Neuronal stem cell (in vitro differentiated cells): ENCODE results near the gene SCNN1A.

ENCODE experiments used
- DNase-seq: peaks from one replicate; pipeline ENCODE4 v3.0.0-alpha.2; 2013; ENCODE audit warnings: low spot score
- H2AFZ ChIP-seq: one replicate; pipeline ENCODE4 v1.6.1; 2013; ENCODE audit warnings: mild to moderate bottlenecking, low read length, inconsistent platforms
- H2AK5ac ChIP-seq: 2 replicates; pipeline ENCODE4 v1.6.1; 2013; ENCODE audit warnings: low read depth, mild to moderate bottlenecking, inconsistent platforms, low read length, moderate library complexity, mixed read lengths
- H2BK120ac ChIP-seq: 2 replicates; pipeline ENCODE4 v1.6.1; 2013; ENCODE audit warnings: low read depth, mild to moderate bottlenecking, inconsistent platforms, low read length, moderate library complexity, mixed read lengths
- H2BK12ac ChIP-seq: one replicate; pipeline ENCODE4 v1.6.1; 2013; ENCODE audit warnings: low read length, inconsistent platforms
- H2BK15ac ChIP-seq: 2 replicates; pipeline ENCODE4 v1.6.1; 2013; ENCODE audit warnings: mild to moderate bottlenecking, low read length, inconsistent platforms, mixed read lengths
- H2BK5ac ChIP-seq: one replicate; pipeline ENCODE4 v1.6.1; 2013; ENCODE audit warnings: inconsistent platforms, mild to moderate bottlenecking, low read length, moderate library complexity
- H3K14ac ChIP-seq: one replicate; pipeline ENCODE4 v1.6.1; 2013; ENCODE audit warnings: low read length, inconsistent platforms
- H3K18ac ChIP-seq: 2 replicates; pipeline ENCODE4 v1.6.1; 2013; ENCODE audit warnings: low read length, inconsistent platforms
- H3K23ac ChIP-seq: 2 replicates; pipeline ENCODE4 v1.6.1; 2013; ENCODE audit warnings: low read depth, mild to moderate bottlenecking, mixed read lengths, low read length, inconsistent platforms; ENCODE audit not compliant: poor library complexity
- H3K27ac ChIP-seq: replicated peaks from 3 replicates; pipeline ENCODE4 v1.5.1; 2013; ENCODE audit warnings: low read length, inconsistent platforms
- H3K27me3 ChIP-seq, 3 experiments: 2 replicates each; pipeline ENCODE4 v1.6.1; 2013; ENCODE audit warnings: low read length in 3 of 3, mild to moderate bottlenecking in 2 of 3, inconsistent platforms in 1 of 3, low read depth in 1 of 3, mixed read lengths in 1 of 3, moderate library complexity in 1 of 3; ENCODE audit not compliant: control insufficient read depth in 3 of 3, insufficient read depth in 3 of 3
- H3K36me3 ChIP-seq, 2 donors: replicated peaks in 1 of 2; 2 replicates each; pipeline ENCODE4 v1.6.1; 2013; ENCODE audit warnings: low read length in 2 of 2; ENCODE audit not compliant: control insufficient read depth in 2 of 2, insufficient read depth in 2 of 2
- H3K4ac ChIP-seq: 2 replicates; pipeline ENCODE4 v1.6.1; 2013; ENCODE audit warnings: inconsistent platforms, mild to moderate bottlenecking, low read length, moderate library complexity
- H3K4me1 ChIP-seq, 2 donors: 1 replicate in 1 of 2; 2 replicates in 1 of 2; pipeline ENCODE4 v1.6.1; 2013; ENCODE audit warnings: low read length in 2 of 2, low read depth in 1 of 2; ENCODE audit not compliant: control insufficient read depth in 2 of 2, insufficient read depth in 1 of 2
- H3K4me2 ChIP-seq: one replicate; pipeline ENCODE4 v1.6.1; 2013; ENCODE audit warnings: mild to moderate bottlenecking, low read length, inconsistent platforms; ENCODE audit not compliant: insufficient read depth, poor library complexity, severe bottlenecking
- H3K4me3 ChIP-seq, 2 donors: 2 replicates each; pipeline ENCODE4 v1.5.1; 2013; ENCODE audit warnings: low read length in 2 of 2, mild to moderate bottlenecking in 2 of 2, inconsistent platforms in 1 of 2, moderate library complexity in 1 of 2
- H3K79me1 ChIP-seq: one replicate; pipeline ENCODE4 v1.6.1; 2013; ENCODE audit warnings: low read depth, mild to moderate bottlenecking, inconsistent platforms, low read length, moderate library complexity
- H3K9ac ChIP-seq: one replicate; pipeline ENCODE4 v1.6.1; 2013; ENCODE audit warnings: mild to moderate bottlenecking, low read depth, low read length, inconsistent platforms; ENCODE audit not compliant: poor library complexity
- H3K9me3 ChIP-seq, 2 donors: replicated peaks in 1 of 2; 2 replicates each; pipeline versions ENCODE3 to v1.6.1; 2013; ENCODE audit warnings: low read length in 2 of 2, mild to moderate bottlenecking in 2 of 2, inconsistent platforms in 1 of 2, low read depth in 1 of 2, mixed read lengths in 1 of 2, moderate library complexity in 1 of 2; ENCODE audit not compliant: control insufficient read depth in 2 of 2, insufficient read depth in 1 of 2
- H4K8ac ChIP-seq: one replicate; pipeline ENCODE4 v1.6.1; 2013; ENCODE audit warnings: low read depth, mild to moderate bottlenecking, inconsistent platforms, low read length, moderate library complexity
- H4K91ac ChIP-seq: one replicate; pipeline ENCODE4 v1.6.1; 2013; ENCODE audit warnings: low read length, low read depth, mild to moderate bottlenecking, inconsistent platforms; ENCODE audit not compliant: poor library complexity
- WGBS, 2 donors: extraction: QIAGEN DNeasy Blood & Tissue Kit; methylation state at CpG; one replicate each; pipeline ENCODE4 v1.1.7; 2013; ENCODE audit warnings: missing lambda C conversion rate in 2 of 2, mixed read lengths in 1 of 2; ENCODE audit not compliant: insufficient read length in 2 of 2, insufficient replicate concordance in 1 of 2; ENCODE audit errors: extremely low coverage in 2 of 2; 5-methylcytosine and 5-hydroxymethylcytosine counted together

SCNN1A gene

DNA sequence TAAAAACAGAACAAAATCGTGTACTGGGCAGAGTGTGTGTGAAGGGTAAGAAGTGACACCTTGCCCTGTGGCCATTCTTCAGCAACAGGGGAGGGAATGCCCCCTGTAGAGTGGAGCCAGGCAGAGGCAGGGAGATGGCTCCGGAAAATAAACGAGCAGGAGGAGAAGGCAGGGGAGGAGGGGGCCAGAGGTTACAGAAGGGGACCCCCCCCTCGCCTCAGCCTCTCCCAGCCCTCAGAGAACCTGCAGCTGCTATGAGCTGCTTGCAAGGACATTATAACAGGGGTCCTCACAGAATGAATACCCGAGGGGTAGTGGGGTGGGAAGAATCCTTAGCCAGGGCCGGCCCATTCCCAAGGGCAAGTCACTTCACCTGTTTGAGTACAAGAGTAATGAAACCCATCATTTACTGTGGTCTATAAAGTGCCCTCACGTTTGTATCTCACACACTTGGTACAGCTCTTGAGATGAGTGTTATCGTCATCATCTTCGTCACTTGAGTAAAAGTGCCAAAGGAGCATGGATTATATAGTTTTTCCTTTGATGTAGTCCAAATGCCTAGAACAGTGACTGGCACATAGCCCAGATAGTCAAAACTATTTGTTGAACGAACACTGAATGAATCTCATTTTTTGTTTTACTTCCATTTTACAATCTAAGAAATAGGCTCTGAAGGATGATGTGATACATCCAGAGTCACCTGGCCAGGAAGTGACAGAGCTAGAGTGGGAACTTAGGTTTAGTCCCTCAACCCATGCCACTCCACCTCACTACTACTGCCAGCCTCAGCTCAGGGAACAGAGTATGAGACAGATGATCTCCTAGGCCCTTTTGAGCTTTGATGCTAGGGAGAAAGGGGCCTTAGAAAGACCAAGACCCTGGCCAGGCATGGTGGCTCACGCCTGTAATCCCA is 14.5 kb downstream of the SCNN1A start:
- H2BK15ac ChIP-seq, result no peak overlapping the region
- H3K18ac ChIP-seq, result no peak overlapping the region
- no peaks in the 10 kb centered on the region for H3K27me3 ChIP-seq
- H4K8ac ChIP-seq, result no peak overlapping the region
- no peaks in the 10 kb centered on the region for H3K79me1 ChIP-seq
- peaks cover 0 to 5% of the 10 kb centered on the region in 2 donors for H3K4me1 ChIP-seq
- H2BK5ac ChIP-seq, result no peak overlapping the region
- no peak overlapping the region for H2AFZ ChIP-seq
- no peaks in the 10 kb centered on the region for H3K9me3 ChIP-seq
- no peak overlapping the region for H3K27ac ChIP-seq
- H4K91ac ChIP-seq, result no peak overlapping the region
- no peak for DNase-seq
- H2BK120ac ChIP-seq, result no peak overlapping the region
- no CpG with 5 or more reads among the region's 11 CpGs for WGBS, 2 donors
- no peak overlapping the region for H3K23ac ChIP-seq
- H2BK12ac ChIP-seq, result no peak overlapping the region
- no peak overlapping the region for H2AK5ac ChIP-seq
- no peak overlapping the region for H3K14ac ChIP-seq
- H3K9ac ChIP-seq, result no peak overlapping the region
- H3K4ac ChIP-seq, result no peak overlapping the region
- H3K36me3 ChIP-seq, result no peaks in the 10 kb centered on the region
- H3K4me3 ChIP-seq, result no peak overlapping the region
- H3K4me2 ChIP-seq, result no peak overlapping the region

DNA sequence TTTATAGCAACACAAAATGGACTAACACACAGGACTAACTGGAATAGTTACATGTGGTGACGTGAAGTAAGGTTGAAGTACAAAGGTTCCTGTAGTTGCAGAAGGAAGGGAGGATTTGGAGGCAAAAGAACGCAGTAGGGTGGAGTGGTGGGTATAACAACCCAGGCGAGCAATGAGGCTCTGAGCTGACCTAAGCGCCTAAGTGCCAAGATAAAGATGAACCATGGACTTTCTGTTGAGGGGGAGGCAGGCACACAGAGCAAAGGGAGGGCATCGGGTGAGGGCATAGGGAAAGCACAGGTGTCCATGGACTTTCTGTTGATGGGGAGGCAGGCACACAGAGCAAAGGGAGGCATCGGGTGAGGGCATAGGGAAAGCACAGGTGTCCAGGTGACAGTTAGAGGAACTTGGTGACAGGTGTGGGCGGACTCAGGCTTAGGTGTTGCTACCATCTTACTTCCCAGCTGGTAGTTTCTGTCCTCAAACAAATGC is 15.2 kb downstream of the SCNN1A start:
- Histone ChIP-seq H4K8ac (no peak overlapping the region), H3K9ac (no peak overlapping the region), H3K4me1 (peaks cover 0 to 5% of the 10 kb centered on the region in 2 donors), H3K14ac (no peak overlapping the region), H3K9me3 (no peaks in the 10 kb centered on the region), H3K79me1 (no peaks in the 10 kb centered on the region), H3K4me3 (no peak overlapping the region), H3K23ac (no peak overlapping the region), H3K36me3 (no peaks in the 10 kb centered on the region), H4K91ac (no peak overlapping the region), H2BK120ac (no peak overlapping the region), H2BK15ac (no peak overlapping the region), H2BK12ac (no peak overlapping the region), H2AFZ (no peak overlapping the region), H2BK5ac (no peak overlapping the region), H3K4ac (no peak overlapping the region), H3K27ac (no peak overlapping the region), H3K27me3 (no peaks in the 10 kb centered on the region), H3K18ac (no peak overlapping the region), H3K4me2 (no peak overlapping the region), H2AK5ac (no peak overlapping the region)
- no CpG with 5 or more reads among the region's 7 CpGs for WGBS, 2 donors
- no peak for DNase-seq

- Histone ChIP-seq H4K8ac (no peak overlapping the region), H2BK5ac (no peak overlapping the region), H3K18ac (no peak overlapping the region), H2AFZ (no peak overlapping the region), H3K4ac (no peak overlapping the region), H3K23ac (no peak overlapping the region), H3K9me3 (peaks cover 0 to 3% of the 10 kb centered on the region in 2 donors), H3K36me3 (no peaks in the 10 kb centered on the region), H3K9ac (no peak overlapping the region), H3K14ac (no peak overlapping the region), H2AK5ac (no peak overlapping the region), H2BK120ac (no peak overlapping the region), H3K27me3 (no peaks in the 10 kb centered on the region), H2BK15ac (no peak overlapping the region), H3K4me1 (peaks cover 0 to 5% of the 10 kb centered on the region in 2 donors), H3K79me1 (no peaks in the 10 kb centered on the region), H2BK12ac (no peak overlapping the region), H3K4me2 (no peak overlapping the region), H4K91ac (no peak overlapping the region), H3K27ac (no peak overlapping the region), H3K4me3 (no peak overlapping the region)
- no CpG with 5 or more reads among the region's 1 CpG for WGBS, 2 donors
- no peak for DNase-seq
Observed at GRCh38 chr12:6358881-6359280, 16.5 kb downstream of the SCNN1A start.

- H2BK12ac ChIP-seq, result no peak overlapping the region
- H3K4me3 ChIP-seq, result no peak overlapping the region
- no peak overlapping the region for H3K4ac ChIP-seq
- DNase-seq, result no peak
- H3K14ac ChIP-seq, result no peak overlapping the region
- no peak overlapping the region for H2AFZ ChIP-seq
- H4K91ac ChIP-seq, result no peak overlapping the region
- no peak overlapping the region for H2BK120ac ChIP-seq
- H3K4me2 ChIP-seq, result no peak overlapping the region
- peaks cover 0 to 3% of the 10 kb centered on the region in 2 donors for H3K9me3 ChIP-seq
- no CpG with 5 or more reads among the region's 5 CpGs for WGBS, 2 donors
- no peak overlapping the region for H3K18ac ChIP-seq
- no peak overlapping the region for H2BK5ac ChIP-seq
- no peaks in the 10 kb centered on the region for H3K36me3 ChIP-seq
- no peak overlapping the region for H3K27ac ChIP-seq
- no peak overlapping the region for H3K9ac ChIP-seq
- H3K79me1 ChIP-seq, result no peaks in the 10 kb centered on the region
- peaks cover 0 to 2% of the 10 kb centered on the region in 2 donors for H3K4me1 ChIP-seq
- no peak overlapping the region for H4K8ac ChIP-seq
- H2BK15ac ChIP-seq, result no peak overlapping the region
- no peak overlapping the region for H3K23ac ChIP-seq
- no peaks in the 10 kb centered on the region for H3K27me3 ChIP-seq
- H2AK5ac ChIP-seq, result no peak overlapping the region
Observed at GRCh38 chr12:6356374-6356820, 19.0 kb downstream of the SCNN1A start.
